IMR-90 (cell line): ENCODE data around the gene UST. TPM values are rescaled to one million over a fixed set of nuclear protein-coding genes. Genes with fewer than 3 reads are reported as not detected.

ENCODE experiments used
- ATAC-seq: fragments of 200-7000 bp; cut with Tn5 transposase; 2 replicates; pipeline ENCODE4 v1.9.1; 2020; ENCODE audit warnings: low read depth, mild to moderate bottlenecking, moderate library complexity
- BruUV-seq: library from RNA; stranded (reverse); fragments of 400-500 nt; replicated peaks from 2 replicates; lab custom pipeline; 2021; lab: Mats Ljungman, UMichigan
- CTCF ChIA-PET: fragments of 300-600 bp; formaldehyde crosslinking; extraction: SDS; loops from one replicate; lab custom pipeline; 2021; ENCODE audit warnings: antibody characterized with exemption; lab: Yijun Ruan, JAX
- POLR2A ChIA-PET: fragments of 300-600 bp; sonication (Branson Sonifier 250); formaldehyde crosslinking; loops from one replicate; lab custom pipeline; 2022; ENCODE audit warnings: antibody characterized with exemption; ENCODE audit not compliant: unreplicated experiment; lab: Charles Lee
- DNase-seq: peaks from one replicate; pipeline ENCODE4 v3.0.0; 2013
- H2AFZ ChIP-seq: replicated peaks from 2 replicates; pipeline ENCODE3; 2013; ENCODE audit warnings: low read length, mild to moderate bottlenecking; ENCODE audit not compliant: poor library complexity
- H2AK5ac ChIP-seq: 2 replicates; pipeline ENCODE4 v1.6.1; 2013; ENCODE audit warnings: low read depth, low read length, inconsistent platforms
- H2AK9ac ChIP-seq: replicated peaks from 2 replicates; pipeline ENCODE3; 2013; ENCODE audit warnings: mild to moderate bottlenecking, low read depth, low read length, moderate library complexity; ENCODE audit not compliant: poor library complexity
- H2BK120ac ChIP-seq: 2 replicates; pipeline ENCODE4 v1.6.1; 2013; ENCODE audit warnings: low read depth, low read length, inconsistent platforms
- H2BK15ac ChIP-seq: 3 replicates; pipeline ENCODE4 v1.6.1; 2013; ENCODE audit warnings: low read depth, low read length, inconsistent platforms
- H2BK20ac ChIP-seq: 2 replicates; pipeline ENCODE4 v1.6.1; 2013; ENCODE audit warnings: low read depth, mild to moderate bottlenecking, inconsistent platforms, low read length, moderate library complexity
- H2BK5ac ChIP-seq: 2 replicates; pipeline ENCODE4 v1.6.1; 2013; ENCODE audit warnings: mild to moderate bottlenecking, low read depth, low read length, inconsistent platforms; ENCODE audit not compliant: poor library complexity, severe bottlenecking
- H3K14ac ChIP-seq: replicated peaks from 2 replicates; pipeline ENCODE4 v1.6.1; 2013; ENCODE audit warnings: low read depth, low read length, inconsistent platforms
- H3K18ac ChIP-seq: 2 replicates; pipeline ENCODE4 v1.6.1; 2013; ENCODE audit warnings: low read depth, low read length, control low read depth
- H3K23ac ChIP-seq: 2 replicates; pipeline ENCODE4 v1.6.1; 2013; ENCODE audit warnings: low read depth, low read length, inconsistent platforms
- H3K27ac ChIP-seq: 2 replicates; pipeline ENCODE4 v1.5.1; 2013; ENCODE audit warnings: mild to moderate bottlenecking, control low read depth, low read length; ENCODE audit not compliant: insufficient read depth
- H3K27me3 ChIP-seq: 2 replicates; pipeline ENCODE4 v1.6.1; 2013; ENCODE audit warnings: low read length; ENCODE audit not compliant: control insufficient read depth, insufficient read depth
- H3K36me3 ChIP-seq: 2 replicates; pipeline ENCODE4 v1.6.1; 2013; ENCODE audit warnings: low read length, mixed read lengths; ENCODE audit not compliant: control insufficient read depth, insufficient read depth
- H3K4ac ChIP-seq: 2 replicates; pipeline ENCODE4 v1.6.1; 2013; ENCODE audit warnings: low read depth, low read length, inconsistent platforms
- H3K4me1 ChIP-seq: 2 replicates; pipeline ENCODE4 v1.6.1; 2013; ENCODE audit warnings: low read length, mixed read lengths; ENCODE audit not compliant: control insufficient read depth, insufficient read depth
- H3K4me2 ChIP-seq: 2 replicates; pipeline ENCODE4 v1.6.1; 2013; ENCODE audit warnings: low read depth, mild to moderate bottlenecking, control low read depth, low read length, moderate library complexity
- H3K4me3 ChIP-seq: 2 replicates; pipeline ENCODE4 v1.5.1; 2013; ENCODE audit warnings: low read depth, mild to moderate bottlenecking, control low read depth, low read length, moderate library complexity; ENCODE audit not compliant: insufficient read depth
- H3K56ac ChIP-seq: 2 replicates; pipeline ENCODE4 v1.6.1; 2013; ENCODE audit warnings: low read length, inconsistent platforms; ENCODE audit not compliant: insufficient read depth; ENCODE audit errors: extremely low read depth
- H3K79me1 ChIP-seq, 2 experiments: 2 replicates each; pipeline ENCODE4 v1.6.1; 2013; ENCODE audit warnings: low read length in 2 of 2, inconsistent platforms in 1 of 2, low read depth in 1 of 2
- H3K9ac ChIP-seq: 2 replicates; pipeline ENCODE4 v1.6.1; 2013; ENCODE audit warnings: low read depth, low read length, control low read depth
- H3K9me1 ChIP-seq: 2 replicates; pipeline ENCODE4 v1.6.1; 2013; ENCODE audit warnings: low read length, inconsistent platforms; ENCODE audit not compliant: insufficient read depth
- H3K9me3 ChIP-seq: 2 replicates; pipeline ENCODE4 v1.6.1; 2013; ENCODE audit warnings: low read length; ENCODE audit not compliant: control insufficient read depth, insufficient read depth
- H4K20me1 ChIP-seq: 2 replicates; pipeline ENCODE4 v1.6.1; 2013; ENCODE audit warnings: low read length, inconsistent platforms; ENCODE audit not compliant: insufficient read depth
- H4K5ac ChIP-seq: 2 replicates; pipeline ENCODE4 v1.6.1; 2013; ENCODE audit warnings: mild to moderate bottlenecking, low read depth, low read length, control low read depth
- H4K8ac ChIP-seq, 2 experiments: 2 replicates each; pipeline ENCODE4 v1.6.1; 2013; ENCODE audit warnings: low read depth in 2 of 2, low read length in 2 of 2, control low read depth in 1 of 2, inconsistent platforms in 1 of 2
- H4K91ac ChIP-seq: 2 replicates; pipeline ENCODE4 v1.6.1; 2013; ENCODE audit warnings: low read depth, low read length, inconsistent platforms; ENCODE audit not compliant: insufficient read depth
- BHLHE40 ChIP-seq: fragments of 150-350 bp; IDR thresholded peaks from 2 replicates; pipeline ENCODE4 v1.6.1; 2016; ENCODE audit warnings: mild to moderate bottlenecking, low read depth, low read length
- MAZ ChIP-seq: IDR thresholded peaks from 2 replicates; pipeline ENCODE4 v1.6.1; 2012; ENCODE audit warnings: low read depth, mild to moderate bottlenecking, low read length, improper control_type of control experiment, moderate library complexity, borderline replicate concordance
- MXI1 ChIP-seq: IDR thresholded peaks from 2 replicates; pipeline ENCODE4 v1.6.1; 2012; ENCODE audit warnings: low read depth, mild to moderate bottlenecking, low read length, moderate library complexity, borderline replicate concordance
- POLR2A ChIP-seq: IDR thresholded peaks from 2 replicates; pipeline ENCODE4 v1.6.1; 2012; ENCODE audit warnings: mild to moderate bottlenecking, low read depth, low read length
- RAD21 ChIP-seq: IDR thresholded peaks from 2 replicates; pipeline ENCODE4 v1.6.1; 2012; ENCODE audit warnings: low read length, improper control_type of control experiment
- RCOR1 ChIP-seq: IDR thresholded peaks from 2 replicates; pipeline ENCODE4 v1.6.1; 2012; ENCODE audit warnings: mild to moderate bottlenecking, low read length, improper control_type of control experiment; ENCODE audit not compliant: insufficient replicate concordance
- RFX5 ChIP-seq: IDR thresholded peaks from 2 replicates; pipeline ENCODE4 v1.8.0; 2012; ENCODE audit warnings: low read depth, mild to moderate bottlenecking, low read length, moderate library complexity
- WGBS, 2 experiments: methylation state at CpG; one replicate each; pipeline versions ENCODE4 v1.1.5 to v1.1.7; 2013; ENCODE audit warnings: missing lambda C conversion rate in 2 of 2; ENCODE audit not compliant: insufficient read length in 1 of 2; ENCODE audit errors: extremely low coverage in 2 of 2; 5-methylcytosine and 5-hydroxymethylcytosine counted together
- dilution Hi-C: fragments of 300-500 bp; cut with HindIII; formaldehyde crosslinking; loops from one replicate; pipeline ENCODE4 v1.14.3; 2018; ENCODE audit warnings: low sequenced_read_pairs; ENCODE audit not compliant: unreplicated experiment
- in situ Hi-C: fragments of 300-500 bp; cut with MboI; formaldehyde crosslinking; loops from 3 replicates; pipeline ENCODE4 v1.14.3; 2019; ENCODE audit warnings: low sequenced_read_pairs, inconsistent platforms, mixed read lengths
- intact Hi-C: fragments of 100-400 bp; cut with micrococcal nuclease; formaldehyde crosslinking; loops from 2 replicates; pipeline ENCODE4 v1.10.0; 2022
- polyA plus RNA-seq, 3 experiments: library from polyadenylated mRNA; depleted of rRNA; stranded (reverse); fragments of >200 nt; gene quantifications; 2 replicates each; pipeline ENCODE4 v1.2.3, GENCODE V29; 2012; ENCODE audit warnings: low replicate concordance in 1 of 3
- total RNA-seq: library from RNA; depleted of rRNA; stranded (reverse); fragments of >200 nt; gene quantifications from 2 replicates; pipeline ENCODE4 v1.2.3, GENCODE V29; 2012
- TF ChIP-seq, protein P1 (sequence below): conservative IDR thresholded peaks from 2 replicates; pipeline ENCODE4 v1.5.1; 2012; ENCODE audit warnings: mild to moderate bottlenecking, low read depth, low read length, improper control_type of control experiment

The UST gene
- total and polyA plus RNA-seq, 2 of the 4 experiments (the other 2 are of a cell fraction) = 7.7 to 13.8 TPM

DNA sequence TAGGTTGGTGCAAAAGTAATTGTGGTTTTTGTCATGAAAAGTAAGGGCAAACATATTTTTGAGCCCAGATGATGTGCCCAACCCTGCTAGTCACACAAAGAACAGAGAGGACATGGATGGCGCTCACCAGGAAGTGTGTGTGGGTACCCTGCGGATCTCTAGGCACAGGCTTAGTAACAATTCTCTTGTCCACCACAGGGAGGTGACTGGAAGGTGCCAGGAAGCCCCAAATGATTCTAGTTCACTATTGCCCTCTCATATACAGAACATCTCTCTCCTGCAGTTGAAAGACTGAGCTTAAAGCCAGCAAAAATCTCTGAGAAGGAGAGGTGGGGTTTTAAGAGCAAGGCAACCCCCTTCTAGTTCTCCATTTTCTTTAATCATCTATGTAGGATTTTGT is 298.6 kb downstream of the UST start:
- H3K18ac ChIP-seq = no peak overlapping the region
- ChIA-PET POLR2A (no interaction called here), CTCF (interaction anchor here (0.8 to 1.4 kb wide), 2 partner anchors 12 to 277 kb away, joined by 4 read pairs; no protein-coding TSS in a partner anchor)
- no peak overlapping the region for H2BK120ac ChIP-seq
- no peak for ATAC-seq
- peak overlapping the region; percentile 27; the same call in 1 of the 2 replicates for H2AK5ac ChIP-seq
- no peak overlapping the region for H2BK15ac ChIP-seq
- H3K4ac ChIP-seq = no peak overlapping the region
- no peak overlapping the region for H2BK5ac ChIP-seq
- H3K79me1 ChIP-seq = peaks cover 0 to 3% of the 10 kb centered on the region in 2 experiments; a peak in 1 of 4 replicates
- no peak overlapping the region for H3K4me3 ChIP-seq
- DNase-seq = no peak
- no peak for TF ChIP-seq RAD21
- no peak for TF ChIP-seq BHLHE40
- no peak for TF ChIP-seq POLR2A
- no peak for TF ChIP-seq MXI1
- no peak for TF ChIP-seq MAZ
- TF ChIP-seq, protein P1, sequence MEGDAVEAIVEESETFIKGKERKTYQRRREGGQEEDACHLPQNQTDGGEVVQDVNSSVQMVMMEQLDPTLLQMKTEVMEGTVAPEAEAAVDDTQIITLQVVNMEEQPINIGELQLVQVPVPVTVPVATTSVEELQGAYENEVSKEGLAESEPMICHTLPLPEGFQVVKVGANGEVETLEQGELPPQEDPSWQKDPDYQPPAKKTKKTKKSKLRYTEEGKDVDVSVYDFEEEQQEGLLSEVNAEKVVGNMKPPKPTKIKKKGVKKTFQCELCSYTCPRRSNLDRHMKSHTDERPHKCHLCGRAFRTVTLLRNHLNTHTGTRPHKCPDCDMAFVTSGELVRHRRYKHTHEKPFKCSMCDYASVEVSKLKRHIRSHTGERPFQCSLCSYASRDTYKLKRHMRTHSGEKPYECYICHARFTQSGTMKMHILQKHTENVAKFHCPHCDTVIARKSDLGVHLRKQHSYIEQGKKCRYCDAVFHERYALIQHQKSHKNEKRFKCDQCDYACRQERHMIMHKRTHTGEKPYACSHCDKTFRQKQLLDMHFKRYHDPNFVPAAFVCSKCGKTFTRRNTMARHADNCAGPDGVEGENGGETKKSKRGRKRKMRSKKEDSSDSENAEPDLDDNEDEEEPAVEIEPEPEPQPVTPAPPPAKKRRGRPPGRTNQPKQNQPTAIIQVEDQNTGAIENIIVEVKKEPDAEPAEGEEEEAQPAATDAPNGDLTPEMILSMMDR = no peak
- TF ChIP-seq RFX5 = no peak
- no peak for TF ChIP-seq RCOR1
- no peak overlapping the region for H4K5ac ChIP-seq
- H3K27ac ChIP-seq = no peak overlapping the region
- no peaks in the 10 kb centered on the region for H3K9me3 ChIP-seq
- H3K4me2 ChIP-seq = no peak overlapping the region
- no peak overlapping the region for H2AK9ac ChIP-seq
- H3K23ac ChIP-seq = no peak overlapping the region
- H2BK20ac ChIP-seq = no peak overlapping the region
- H3K9ac ChIP-seq = no peak overlapping the region
- peaks cover 4% of the 10 kb centered on the region for H3K4me1 ChIP-seq
- in situ Hi-C loops (no loop called here), dilution Hi-C loops (no loop called here), intact Hi-C loops (no loop called here)
- no peak overlapping the region for H3K14ac ChIP-seq
- no peaks in the 10 kb centered on the region for H3K36me3 ChIP-seq
- no peaks in the 10 kb centered on the region for H3K27me3 ChIP-seq
- no peak overlapping the region for H2AFZ ChIP-seq
- no TSS peak for BruUV-seq
- H4K20me1 ChIP-seq = no peaks in the 10 kb centered on the region
- no peak overlapping the region for H3K56ac ChIP-seq
- 0 out of 2 replicates have a peak, but pooled peaks cover 2% of the 10 kb centered on the region for H3K9me1 ChIP-seq
- H4K8ac ChIP-seq = no peak overlapping the region
- H4K91ac ChIP-seq = no peak overlapping the region
- WGBS, 2 experiments = no CpG with 5 or more reads among the region's 2 CpGs
